Measurements from ENCODE around the gene LPCAT2. TPM values are rescaled to one million over a fixed set of nuclear protein-coding genes. Genes with fewer than 3 reads are reported as not detected.

The LPCAT2 gene
- total and polyA plus RNA-seq, 2 of the 13 experiments (the other 11 are each of a cell fraction or from before 2014, with no cell fraction given) = 9.9 to 17.6 TPM

DNA sequence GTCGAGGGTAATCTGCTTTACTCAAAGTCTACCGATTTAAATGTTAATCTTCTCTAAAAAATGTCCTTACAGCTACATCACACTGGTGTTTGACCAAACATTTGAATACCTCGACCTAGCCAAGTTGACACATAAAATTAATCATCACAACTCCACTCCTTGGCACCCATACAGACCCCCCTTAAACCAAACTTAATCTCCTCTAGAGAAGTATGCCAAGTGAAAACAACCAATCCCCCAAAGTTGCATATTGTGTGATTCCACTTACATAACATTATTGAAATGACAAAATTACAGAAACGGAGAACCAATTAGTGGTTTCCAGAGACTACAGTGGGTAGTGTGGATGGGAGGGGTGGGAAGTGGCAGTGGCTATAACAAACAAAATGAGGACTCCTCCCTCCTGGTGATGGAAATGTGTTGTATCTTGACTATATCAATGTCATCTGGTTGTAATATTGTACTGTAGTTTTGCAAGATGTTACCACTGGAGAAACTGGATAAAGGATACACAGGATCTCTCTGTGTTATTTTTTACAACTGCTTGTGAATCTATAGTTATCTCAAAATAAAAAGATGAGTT is 97.0 kb downstream of the LPCAT2 start (continued):
- TF ChIP-seq, protein P1, sequence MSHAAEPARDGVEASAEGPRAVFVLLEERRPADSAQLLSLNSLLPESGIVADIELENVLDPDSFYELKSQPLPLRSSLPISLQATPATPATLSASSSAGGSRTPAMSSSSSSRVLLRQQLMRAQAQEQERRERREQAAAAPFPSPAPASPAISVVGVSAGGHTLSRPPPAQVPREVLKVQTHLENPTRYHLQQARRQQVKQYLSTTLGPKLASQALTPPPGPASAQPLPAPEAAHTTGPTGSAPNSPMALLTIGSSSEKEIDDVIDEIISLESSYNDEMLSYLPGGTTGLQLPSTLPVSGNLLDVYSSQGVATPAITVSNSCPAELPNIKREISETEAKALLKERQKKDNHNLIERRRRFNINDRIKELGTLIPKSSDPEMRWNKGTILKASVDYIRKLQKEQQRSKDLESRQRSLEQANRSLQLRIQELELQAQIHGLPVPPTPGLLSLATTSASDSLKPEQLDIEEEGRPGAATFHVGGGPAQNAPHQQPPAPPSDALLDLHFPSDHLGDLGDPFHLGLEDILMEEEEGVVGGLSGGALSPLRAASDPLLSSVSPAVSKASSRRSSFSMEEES (CRISPR knock-in tag; IDR thresholded peaks at IDR 0.05) = no peak

- no peak overlapping the region for H3K27ac ChIP-seq (ENCODE audit: extremely low read length, insufficient read depth, low read length)
- H2AFZ ChIP-seq (ENCODE audit: low read length) = no peak overlapping the region
- in situ Hi-C loops (cut with HindIII; ENCODE audit: extremely low pct_ligation_motif_present, low pct_unique_long_range_greater_than_20kb) = no loop called here
- H3K27me3 ChIP-seq (ENCODE audit: control insufficient read depth in 1 of 2, insufficient read depth in 2 of 2, low read length in 2 of 2) = no peaks in the 10 kb centered on the region
- no TSS peak for BruUV-seq (replicated peaks)
- no peaks in the 10 kb centered on the region for H4K20me1 ChIP-seq (ENCODE audit: insufficient read depth, low read length)
- H3K9ac ChIP-seq (ENCODE audit: insufficient read depth, low read depth, low read length) = no peak overlapping the region
- FAIRE-seq (no peak), ATAC-seq (no peak), DNase-seq (ENCODE audit: low spot score) (no peak)
- H3K79me2 ChIP-seq (ENCODE audit: insufficient read depth, low read length) = no peaks in the 10 kb centered on the region
- no peaks in the 10 kb centered on the region for H3K4me1 ChIP-seq (ENCODE audit: insufficient read depth, low read length)
- no peak overlapping the region for H3K4me2 ChIP-seq (ENCODE audit: low read depth, low read length)
- intact Hi-C loops (cut with micrococcal nuclease; ENCODE audit: unreplicated experiment) = no loop called here
- ChIA-PET POLR2A (no interaction called here), CTCF (ENCODE audit: low intra/inter-chr PET ratio, low total read pairs) (no interaction called here)
- no peak overlapping the region for H3K4me3 ChIP-seq (replicated peaks in 1 of 3; ENCODE audit: insufficient read depth in 1 of 3, low read depth in 2 of 3, low read length in 3 of 3)
- peaks cover 6% of the 10 kb centered on the region; the same call in 1 of the 2 replicates for H3K9me3 ChIP-seq (ENCODE audit: low read length)
- no peaks in the 10 kb centered on the region for H3K36me3 ChIP-seq (replicated peaks in 1 of 2; ENCODE audit: control insufficient read depth in 1 of 2, insufficient read depth in 2 of 2, low read length in 2 of 2)
- 45% methylated on average over 6 of the region's 6 CpGs for WGBS (ENCODE audit: low lambda C conversion rate)
- no peak for TF ChIP-seq RFXAP (CRISPR knock-in tag; IDR thresholded peaks at IDR 0.05; ENCODE audit: borderline replicate concordance)
- no peak for TF ChIP-seq HNRNPUL1 (IDR thresholded peaks at IDR 0.05; ENCODE audit: low read depth, low read length)
- TF ChIP-seq DR1 (CRISPR knock-in tag; IDR thresholded peaks at IDR 0.05) = no peak
- no peak for TF ChIP-seq FOXJ3 (CRISPR knock-in tag; IDR thresholded peaks at IDR 0.05; ENCODE audit: borderline replicate concordance)
- TF ChIP-seq ZNF660 (CRISPR knock-in tag; IDR thresholded peaks at IDR 0.05; ENCODE audit: borderline replicate concordance, low read depth) = no peak
- no peak for TF ChIP-seq EEA1 (CRISPR knock-in tag; IDR thresholded peaks at IDR 0.05; ENCODE audit: borderline replicate concordance)
- no peak for TF ChIP-seq IRF9 (CRISPR knock-in tag; IDR thresholded peaks at IDR 0.05; ENCODE audit: borderline replicate concordance)
- TF ChIP-seq ARID4A (CRISPR knock-in tag; IDR thresholded peaks at IDR 0.05; ENCODE audit: borderline replicate concordance) = no peak
- TF ChIP-seq KDM5A (IDR thresholded peaks at IDR 0.05; ENCODE audit: borderline replicate concordance, low read length) = no peak
- TF ChIP-seq HMGXB4 (CRISPR knock-in tag; IDR thresholded peaks at IDR 0.05; ENCODE audit: borderline replicate concordance in 1 of 2, low read depth in 1 of 2) = no peak
- no peak for TF ChIP-seq POGZ (CRISPR knock-in tag; IDR thresholded peaks at IDR 0.05)
Measured at GRCh38 chr16:55613613-55614335, 104.9 kb downstream of the LPCAT2 start.

Data from HepG2 (cell line).